Erythroblast (primary cell): Measurements from ENCODE around the gene RAX2.

Source experiments
- GATA1 ChIP-seq: IDR thresholded peaks from 2 replicates; pipeline ENCODE4 v1.6.1; 2011; ENCODE audit warnings: low read depth, mild to moderate bottlenecking, control low read depth, low read length, moderate library complexity
- POLR2A ChIP-seq: IDR thresholded peaks from 2 replicates; pipeline ENCODE4 v1.6.1; 2011; ENCODE audit warnings: mild to moderate bottlenecking, low read length

DNA sequence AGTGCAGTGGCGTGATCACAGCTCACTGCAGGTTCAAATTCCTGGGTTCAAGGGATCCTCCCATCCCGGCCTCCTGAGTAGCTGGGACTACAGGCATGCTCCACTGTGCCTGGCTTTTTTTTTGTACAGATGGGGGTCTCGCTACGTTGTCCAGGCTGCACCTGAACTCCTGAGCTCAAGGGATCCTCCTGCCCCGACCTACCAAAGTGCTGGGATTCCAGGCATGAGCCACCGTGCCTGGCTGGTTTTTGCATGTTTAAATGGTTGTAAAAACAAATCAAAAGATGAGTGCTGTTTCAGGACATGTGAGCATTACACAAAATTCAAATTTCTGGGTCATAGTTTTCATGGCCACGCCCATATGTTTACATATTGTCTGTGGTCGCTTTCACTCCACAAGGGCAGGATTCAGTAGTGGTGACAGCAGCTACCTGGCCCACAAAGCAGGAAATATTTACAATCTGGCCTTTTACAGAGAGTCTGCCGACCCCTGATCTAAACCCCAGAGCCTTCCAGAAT is 8.8 kb upstream of the RAX2 start:
- TF ChIP-seq POLR2A (no peak), GATA1 (no peak)
